ENCODE measurements around the gene GNRHR.
"Not testable (repeated sequence)": the region's sequence is repeated elsewhere in the genome, so short reads cannot be mapped to it uniquely, and the experiment has no call there.

Gene GNRHR, protein sequence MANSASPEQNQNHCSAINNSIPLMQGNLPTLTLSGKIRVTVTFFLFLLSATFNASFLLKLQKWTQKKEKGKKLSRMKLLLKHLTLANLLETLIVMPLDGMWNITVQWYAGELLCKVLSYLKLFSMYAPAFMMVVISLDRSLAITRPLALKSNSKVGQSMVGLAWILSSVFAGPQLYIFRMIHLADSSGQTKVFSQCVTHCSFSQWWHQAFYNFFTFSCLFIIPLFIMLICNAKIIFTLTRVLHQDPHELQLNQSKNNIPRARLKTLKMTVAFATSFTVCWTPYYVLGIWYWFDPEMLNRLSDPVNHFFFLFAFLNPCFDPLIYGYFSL

DNA sequence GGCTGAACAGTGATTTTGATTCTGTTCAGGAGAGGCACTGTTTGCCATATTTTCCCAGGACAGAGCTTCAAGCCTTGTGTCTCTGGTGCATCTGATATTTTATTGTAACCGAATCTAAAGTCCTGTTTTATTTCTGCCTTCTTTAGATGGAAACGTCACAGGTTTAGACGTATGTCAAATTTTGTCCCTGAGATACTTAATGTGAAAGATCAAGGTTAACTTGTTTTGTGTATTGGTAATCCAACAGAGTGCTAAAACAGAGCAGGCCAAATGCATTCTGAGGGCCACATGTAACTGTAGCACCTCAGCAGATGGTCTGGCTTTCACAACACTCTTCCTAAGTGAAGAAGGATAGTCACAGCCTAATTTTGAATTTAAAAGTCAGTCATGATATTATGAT lies at the start of gene GNRHR:
Gene GNRHR (minus strand): TSS at position 101 of the 400 bp plus-strand sequence. CDS start 53 bp downstream, at position 48.
- no peak for DNase-seq (ENCODE audit: low read depth in 2 of 2)

- no peak for DNase-seq (ENCODE audit: low read depth in 2 of 2)
Measured at GRCh38 chr4:67796810-67797209, 42.6 kb upstream of the GNRHR start.

- no peak for DNase-seq (ENCODE audit: low read depth in 2 of 2)
Measured at GRCh38 chr4:67790721-67791120, 36.5 kb upstream of the GNRHR start.

- DNase-seq (ENCODE audit: low read depth in 2 of 2), result no peak
Measured at GRCh38 chr4:67787311-67787710, 33.1 kb upstream of the GNRHR start.

DNA sequence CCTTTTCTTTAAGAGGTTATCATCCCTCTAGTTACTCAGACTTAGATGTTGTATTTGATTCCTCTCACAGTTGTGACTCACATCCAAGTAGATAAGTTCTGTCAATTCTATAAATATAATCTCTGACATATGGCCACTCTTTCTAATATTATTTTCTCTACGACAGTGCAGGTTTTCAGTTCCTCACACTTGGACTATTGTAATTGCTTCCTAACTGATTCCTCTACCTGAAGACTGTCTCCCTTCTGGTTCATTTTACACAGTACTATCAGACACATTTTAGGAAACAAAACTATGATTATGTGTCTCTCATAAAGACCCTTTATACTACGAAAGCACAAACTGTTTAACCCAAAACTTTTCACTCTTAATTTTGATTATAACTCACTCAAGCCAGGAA lies 31.3 kb upstream of the GNRHR start:
- DNase-seq (ENCODE audit: low read depth in 2 of 2), result no peak

DNA sequence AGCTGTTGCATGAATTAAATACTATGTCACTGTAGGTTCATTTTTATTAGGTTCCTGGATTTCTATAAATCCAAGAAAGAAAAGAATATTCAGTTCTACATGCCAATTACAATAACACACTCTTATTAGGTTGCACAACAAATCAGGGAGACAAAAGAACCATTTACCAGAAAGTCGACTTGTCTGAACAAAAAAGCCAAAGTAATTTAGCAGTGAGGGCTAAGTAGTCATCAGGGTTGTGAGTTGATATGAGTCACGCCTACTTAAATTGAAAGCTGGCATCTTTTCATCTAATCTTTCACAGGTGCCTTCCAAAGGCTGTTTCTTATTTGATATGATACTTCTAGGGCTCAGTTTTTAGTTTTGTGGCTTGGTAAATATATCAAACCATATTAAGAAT lies 25.4 kb upstream of the GNRHR start:
- no peak for DNase-seq (ENCODE audit: low read depth in 2 of 2)

GRCh38 chr4:67776746-67777145 lies 22.6 kb upstream of the GNRHR start:
- no peak for DNase-seq (ENCODE audit: low read depth in 2 of 2)

GRCh38 chr4:67770422-67770821 lies 16.2 kb upstream of the GNRHR start:
- no peak for DNase-seq (ENCODE audit: low read depth in 2 of 2)

DNA sequence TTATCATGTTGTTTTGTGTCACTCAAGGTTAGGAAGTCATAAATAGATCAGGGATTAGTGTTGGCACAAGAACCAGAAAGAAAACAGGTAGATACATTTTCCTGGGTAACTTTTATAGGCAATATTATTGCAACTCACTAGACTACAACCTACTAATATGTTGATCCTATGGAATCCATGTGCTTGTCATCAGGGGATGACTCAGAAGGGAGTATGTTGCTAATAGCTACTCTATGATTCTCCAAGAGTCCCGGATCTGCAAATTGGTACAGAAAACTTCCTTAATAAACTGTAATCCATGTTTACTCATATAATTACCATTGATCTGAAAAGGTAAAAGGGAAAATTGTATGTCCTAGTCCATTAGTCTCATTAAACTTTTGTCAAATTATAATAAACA lies 11.7 kb upstream of the GNRHR start:
- no peak for DNase-seq (ENCODE audit: low read depth in 2 of 2)

DNA sequence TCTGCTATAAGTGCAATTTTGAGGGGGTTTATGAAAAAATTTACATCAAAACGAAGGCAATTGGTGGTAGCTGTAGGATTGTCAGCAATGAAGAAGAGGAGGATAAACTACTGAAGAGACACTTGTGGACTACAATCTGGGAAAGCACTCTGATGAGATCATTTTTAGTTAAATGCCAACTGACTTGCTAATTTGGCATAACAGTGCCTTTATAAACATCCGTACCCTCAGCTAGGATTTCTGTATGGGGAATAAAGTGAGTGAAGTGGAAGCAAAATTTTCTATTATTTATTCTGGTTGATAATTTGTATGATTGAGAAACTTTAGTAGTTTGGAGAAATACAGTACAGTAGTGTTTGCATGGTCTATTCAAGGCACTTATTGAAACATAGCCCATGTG lies 11.2 kb upstream of the GNRHR start:
- no peak for DNase-seq (ENCODE audit: low read depth in 2 of 2)

DNA sequence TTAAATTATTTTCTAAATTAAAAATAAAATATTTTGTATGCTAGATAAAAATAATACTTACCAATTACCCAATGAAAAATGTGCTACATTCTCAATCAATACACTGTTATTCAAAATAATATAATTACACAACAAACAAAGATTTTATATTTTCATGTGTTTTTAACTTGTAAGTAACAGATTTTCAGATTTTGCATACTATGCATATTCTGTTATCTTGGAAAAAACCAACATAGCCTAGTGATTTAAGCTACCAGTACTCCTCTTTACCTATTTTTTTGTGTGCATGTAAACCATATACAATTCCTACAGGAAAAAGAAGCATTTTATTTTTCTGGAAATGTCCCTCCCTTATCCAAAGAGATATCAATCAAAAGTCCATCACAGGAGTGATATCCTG lies 10.0 kb upstream of the GNRHR start:
- DNase-seq (ENCODE audit: low read depth in 2 of 2), result no peak

DNA sequence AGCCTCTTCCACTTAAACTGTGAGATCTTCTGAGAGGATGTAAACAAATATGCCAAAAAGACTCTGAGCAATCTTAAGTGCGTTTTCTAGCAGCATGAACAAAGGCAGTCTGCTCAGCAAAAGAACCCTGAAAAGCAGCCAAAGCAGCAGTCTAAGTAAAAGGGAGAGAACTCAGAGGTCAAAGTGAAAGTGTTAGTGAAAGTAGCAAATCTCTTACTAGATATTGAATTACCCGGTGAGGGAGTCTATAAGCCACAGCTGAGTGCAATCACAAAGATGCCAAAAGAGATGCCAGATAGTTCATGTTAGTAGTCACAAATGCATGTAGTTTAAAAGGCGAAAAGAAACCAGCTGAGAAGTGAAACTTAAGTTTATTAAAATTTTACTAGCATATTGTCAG lies 7.9 kb upstream of the GNRHR start:
- DNase-seq (ENCODE audit: low read depth in 2 of 2), result no peak

GRCh38 chr4:67756991-67757390 lies 2.8 kb upstream of the GNRHR start:
- not testable (repeated sequence) for DNase-seq (ENCODE audit: low read depth in 2 of 2)

GRCh38 chr4:67755974-67756373 lies 1.8 kb upstream of the GNRHR start:
- no peak for DNase-seq (ENCODE audit: low read depth in 2 of 2)

- DNase-seq (ENCODE audit: low read depth in 2 of 2), result no peak
Measured at GRCh38 chr4:67751260-67751659, 2.9 kb downstream of the GNRHR start.

DNA sequence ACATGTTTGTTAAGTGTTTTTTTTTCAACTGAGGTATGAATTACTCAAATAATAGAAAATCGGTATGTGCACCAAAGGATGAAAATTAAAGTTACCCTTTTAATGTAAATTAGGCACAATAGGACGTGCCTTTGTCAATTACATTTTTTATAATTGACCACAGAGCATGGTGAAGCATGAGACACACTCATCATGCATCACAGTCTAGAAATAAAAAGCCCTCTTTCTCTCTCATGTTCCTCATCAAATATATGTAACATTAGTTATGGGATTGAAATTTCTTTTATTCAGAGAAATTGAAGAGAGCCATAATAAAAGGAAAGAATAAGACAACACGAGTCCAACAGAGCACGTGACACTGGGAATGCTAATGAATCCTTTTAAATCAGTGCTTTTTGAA lies 3.5 kb downstream of the GNRHR start:
- no peak for DNase-seq (ENCODE audit: low read depth in 2 of 2)

- no peak for DNase-seq (ENCODE audit: low read depth in 2 of 2)
Measured at GRCh38 chr4:67749286-67749685, 4.9 kb downstream of the GNRHR start.

DNA sequence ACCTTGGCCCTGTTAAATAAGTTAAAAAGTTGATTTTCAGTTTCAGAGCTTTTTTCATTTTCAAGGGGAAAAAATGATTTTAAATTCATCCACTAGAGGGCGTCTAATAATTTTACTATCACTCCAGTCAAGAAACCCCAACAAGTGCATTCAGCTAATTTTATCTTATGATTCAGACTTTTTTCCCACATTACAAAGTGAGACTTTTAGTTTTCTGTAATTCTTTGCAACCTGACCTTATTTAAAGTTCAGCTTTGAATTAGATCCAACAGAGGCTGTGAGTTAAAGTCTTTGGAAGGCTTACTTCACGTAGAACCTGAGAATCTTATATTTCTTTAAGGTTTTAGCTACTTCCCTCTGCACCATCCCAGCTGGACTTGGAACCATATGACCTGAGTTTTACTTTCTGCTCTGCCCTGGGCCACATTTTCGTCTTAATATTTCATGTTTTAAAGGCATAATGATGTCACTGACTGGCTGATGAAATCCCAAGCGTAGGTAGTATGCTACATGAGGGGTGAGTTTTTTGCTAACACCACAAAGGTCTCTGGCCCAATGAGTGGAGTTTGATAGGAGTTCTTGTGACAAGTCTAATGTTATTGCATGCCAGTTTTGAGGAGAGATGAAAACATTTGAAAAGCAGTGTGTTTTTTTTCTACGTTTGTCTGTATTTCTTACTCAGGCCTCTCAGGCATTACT lies 7.2 kb downstream of the GNRHR start:
- no peak for DNase-seq (ENCODE audit: low read depth in 2 of 2)

DNA sequence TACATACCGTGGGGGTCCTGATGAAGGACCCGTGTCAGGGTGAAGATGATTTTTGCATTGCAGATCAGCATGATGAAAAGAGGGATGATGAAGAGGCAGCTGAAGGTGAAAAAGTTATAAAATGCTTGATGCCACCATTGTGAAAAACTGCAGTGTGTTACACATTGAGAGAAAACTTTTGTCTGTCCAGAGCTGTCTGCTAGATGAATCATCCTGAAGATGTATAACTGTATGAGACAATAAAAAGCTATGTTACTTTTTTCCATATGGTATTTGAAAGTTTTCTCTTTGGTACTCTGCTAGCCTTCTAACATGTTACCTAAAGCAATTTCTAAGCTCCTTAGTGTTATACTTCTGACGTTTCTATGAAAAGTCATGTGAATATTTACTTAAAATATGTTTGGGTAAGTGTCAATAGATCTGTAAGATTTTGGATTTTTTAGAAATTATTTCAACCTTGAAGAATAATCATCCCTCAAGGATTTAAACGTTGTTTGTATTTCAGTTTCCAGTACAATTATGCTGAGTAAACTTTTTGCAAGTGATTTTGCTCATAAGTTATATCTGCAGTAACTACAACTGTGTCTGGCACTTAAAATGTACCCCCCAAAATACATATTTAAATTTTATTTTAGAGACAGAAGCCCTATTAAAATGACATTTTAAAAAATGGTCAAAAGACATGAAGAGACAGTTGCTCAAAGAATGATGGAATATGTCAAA lies 9.5 kb downstream of the GNRHR start:
- no peak for DNase-seq (ENCODE audit: low read depth in 2 of 2)

DNA sequence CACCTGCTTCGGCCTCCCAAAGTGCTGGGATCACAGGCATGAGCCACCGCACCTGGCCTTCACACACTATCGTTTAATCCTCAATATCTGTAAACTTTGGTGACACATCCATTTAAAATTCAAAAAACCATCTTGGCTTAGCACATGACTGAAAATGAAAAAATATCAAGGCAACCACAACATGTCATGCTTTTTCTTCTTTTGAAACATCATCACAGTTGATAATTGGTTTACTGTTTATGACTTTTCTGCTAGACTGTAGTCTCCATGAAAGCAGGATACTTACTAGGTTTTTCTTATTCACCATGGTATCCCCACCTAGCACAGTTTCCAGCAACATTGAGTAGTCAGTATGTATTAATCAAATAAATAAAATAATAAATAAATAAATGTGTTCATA lies 11.0 kb downstream of the GNRHR start:
- no peak for DNase-seq (ENCODE audit: low read depth in 2 of 2)

- no peak for DNase-seq (ENCODE audit: low read depth in 2 of 2)
Measured at GRCh38 chr4:67736262-67736661, 17.9 kb downstream of the GNRHR start.

DNA sequence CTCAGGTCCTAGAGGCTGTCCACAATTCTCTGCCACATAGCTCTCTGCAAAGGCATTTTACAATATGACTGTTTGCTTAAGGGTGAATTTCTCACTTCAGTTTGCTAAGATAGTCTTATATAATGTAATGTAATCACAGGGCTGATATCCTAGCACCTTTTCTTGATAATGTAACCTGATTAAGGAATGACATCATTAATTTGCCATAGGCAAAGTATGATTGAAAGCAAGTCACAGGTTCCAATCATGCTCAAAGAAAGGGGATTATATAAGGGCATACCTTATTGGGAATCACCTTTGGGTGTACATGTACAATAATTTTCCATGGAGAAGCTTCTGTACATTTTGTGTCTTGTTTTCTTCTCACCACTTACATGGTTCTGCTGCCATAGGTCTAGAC lies 18.9 kb downstream of the GNRHR start:
- no peak for DNase-seq (ENCODE audit: low read depth in 2 of 2)

DNA sequence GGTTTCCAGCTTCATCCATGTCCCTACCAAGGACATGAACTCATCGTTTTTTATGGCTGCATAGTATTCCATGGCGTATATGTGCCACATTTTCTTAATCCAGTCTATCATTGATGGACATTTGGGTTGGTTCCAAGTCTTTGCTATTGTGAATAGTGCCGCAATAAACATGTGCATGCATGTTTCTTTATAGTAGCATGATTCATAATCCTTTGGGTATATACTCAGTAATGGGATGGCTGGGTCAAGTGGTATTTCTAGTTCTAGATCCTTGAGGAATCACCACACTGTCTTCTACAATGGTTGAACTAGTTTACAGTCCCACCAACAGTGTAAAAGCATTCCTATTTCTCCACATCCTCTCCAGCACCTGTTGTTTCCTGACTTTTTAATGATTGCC lies 23.7 kb downstream of the GNRHR start:
- not testable (repeated sequence) for DNase-seq (ENCODE audit: low read depth in 2 of 2)
